K562 (cell line): ENCODE measurements around the gene USP31.

Experiments used
- EZH2 ChIP-seq: IDR thresholded peaks from 2 replicates; pipeline ENCODE4 v1.6.1; 2012; ENCODE audit warnings: low read depth, mild to moderate bottlenecking, inconsistent platforms, low read length, borderline replicate concordance
- KAT2B ChIP-seq: IDR thresholded peaks from one replicate; pipeline ENCODE4 v1.6.1; 2012; ENCODE audit warnings: low read depth, mild to moderate bottlenecking, control low read depth, inconsistent platforms, low read length, moderate library complexity
- KAT8 ChIP-seq: fragments of 450-650 bp; IDR thresholded peaks from 2 replicates; pipeline ENCODE4 v1.6.1; 2016; ENCODE audit warnings: low read depth, mild to moderate bottlenecking
- KLF16 ChIP-seq: IDR thresholded peaks from 2 replicates; pipeline ENCODE4 v1.6.1; 2016; ENCODE audit warnings: antibody characterized with exemption
- MED1 ChIP-seq: sonication (generic); formaldehyde crosslinking; IDR thresholded peaks from 2 replicates; pipeline ENCODE4 v1.8.1; 2023; ENCODE audit warnings: missing genetic modification reagents, borderline replicate concordance
- RAD21 ChIP-seq, 2 experiments: fragments of 250-450 bp in 1 of 2; fragments of 450-650 bp in 1 of 2; sonication (Bioruptor Pico) in 1 of 2; formaldehyde crosslinking in 1 of 2; IDR thresholded peaks in 1 of 2; conservative IDR thresholded peaks in 1 of 2; 2 replicates each; pipeline versions ENCODE4 v1.4.0 to v1.8.0; 2020 to 2022; ENCODE audit warnings: mild to moderate bottlenecking in 2 of 2, moderate library complexity in 1 of 2
- ZC3H8 ChIP-seq: fragments of 450-650 bp; IDR thresholded peaks from 2 replicates; pipeline ENCODE4 v1.6.1; 2017
- ZNF12 ChIP-seq: sonication (generic); formaldehyde crosslinking; IDR thresholded peaks from 2 replicates; pipeline ENCODE4 v1.4.0; 2020; ENCODE audit warnings: mild to moderate bottlenecking, missing genetic modification reagents
- TF ChIP-seq, protein P1 (sequence below), 3 experiments: IDR thresholded peaks in 2 of 3; conservative IDR thresholded peaks in 1 of 3; 2 replicates each; pipeline ENCODE4 v1.5.1; 2011 to 2012; ENCODE audit warnings: low read length in 3 of 3, mild to moderate bottlenecking in 3 of 3, control low read depth in 2 of 3, improper control_type of control experiment in 1 of 3, inconsistent platforms in 1 of 3, low read depth in 1 of 3, mixed read lengths in 1 of 3, moderate library complexity in 1 of 3; ENCODE audit not compliant: insufficient read depth in 2 of 3
- TF ChIP-seq, protein P2 (sequence below): sonication (generic); formaldehyde crosslinking; IDR thresholded peaks from 2 replicates; pipeline ENCODE4 v1.8.0; 2022; ENCODE audit warnings: mild to moderate bottlenecking, missing genetic modification reagents
- TF ChIP-seq, protein P3 (sequence below): fragments of 450-650 bp; IDR thresholded peaks from 2 replicates; pipeline ENCODE4 v1.6.1; 2016; ENCODE audit warnings: mild to moderate bottlenecking

DNA sequence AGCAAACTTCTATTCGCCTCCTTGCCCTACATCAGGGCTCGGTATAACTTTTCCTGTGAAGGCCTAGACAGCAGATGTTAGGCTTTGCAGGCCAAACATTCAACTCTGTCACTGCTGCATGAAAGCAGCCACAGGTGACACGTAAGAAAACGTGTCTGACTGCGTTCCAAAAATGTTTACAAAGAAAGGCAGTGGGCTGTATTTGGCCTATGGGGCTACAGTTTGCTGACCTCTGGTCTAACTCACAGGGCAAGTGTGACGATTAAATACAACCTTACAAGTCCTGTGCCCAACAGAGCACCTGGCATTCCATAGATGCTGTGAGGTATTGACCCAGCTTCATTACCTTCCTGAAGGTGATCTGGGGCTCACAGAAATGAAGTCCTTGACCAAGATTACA is 79.4 kb downstream of the USP31 start:
- TF ChIP-seq ZC3H8 = no peak
- TF ChIP-seq, protein P1, sequence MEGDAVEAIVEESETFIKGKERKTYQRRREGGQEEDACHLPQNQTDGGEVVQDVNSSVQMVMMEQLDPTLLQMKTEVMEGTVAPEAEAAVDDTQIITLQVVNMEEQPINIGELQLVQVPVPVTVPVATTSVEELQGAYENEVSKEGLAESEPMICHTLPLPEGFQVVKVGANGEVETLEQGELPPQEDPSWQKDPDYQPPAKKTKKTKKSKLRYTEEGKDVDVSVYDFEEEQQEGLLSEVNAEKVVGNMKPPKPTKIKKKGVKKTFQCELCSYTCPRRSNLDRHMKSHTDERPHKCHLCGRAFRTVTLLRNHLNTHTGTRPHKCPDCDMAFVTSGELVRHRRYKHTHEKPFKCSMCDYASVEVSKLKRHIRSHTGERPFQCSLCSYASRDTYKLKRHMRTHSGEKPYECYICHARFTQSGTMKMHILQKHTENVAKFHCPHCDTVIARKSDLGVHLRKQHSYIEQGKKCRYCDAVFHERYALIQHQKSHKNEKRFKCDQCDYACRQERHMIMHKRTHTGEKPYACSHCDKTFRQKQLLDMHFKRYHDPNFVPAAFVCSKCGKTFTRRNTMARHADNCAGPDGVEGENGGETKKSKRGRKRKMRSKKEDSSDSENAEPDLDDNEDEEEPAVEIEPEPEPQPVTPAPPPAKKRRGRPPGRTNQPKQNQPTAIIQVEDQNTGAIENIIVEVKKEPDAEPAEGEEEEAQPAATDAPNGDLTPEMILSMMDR (IDR thresholded peaks at IDR 0.05 in 2 of 3, conservative IDR thresholded peaks at IDR 0.05 in 1 of 3; ENCODE audit: insufficient read depth in 2 of 3, low read depth in 1 of 3, low read length in 3 of 3) = no peak
- TF ChIP-seq KAT2B = no peak
- TF ChIP-seq KAT8 = no peak
- TF ChIP-seq, protein P2, sequence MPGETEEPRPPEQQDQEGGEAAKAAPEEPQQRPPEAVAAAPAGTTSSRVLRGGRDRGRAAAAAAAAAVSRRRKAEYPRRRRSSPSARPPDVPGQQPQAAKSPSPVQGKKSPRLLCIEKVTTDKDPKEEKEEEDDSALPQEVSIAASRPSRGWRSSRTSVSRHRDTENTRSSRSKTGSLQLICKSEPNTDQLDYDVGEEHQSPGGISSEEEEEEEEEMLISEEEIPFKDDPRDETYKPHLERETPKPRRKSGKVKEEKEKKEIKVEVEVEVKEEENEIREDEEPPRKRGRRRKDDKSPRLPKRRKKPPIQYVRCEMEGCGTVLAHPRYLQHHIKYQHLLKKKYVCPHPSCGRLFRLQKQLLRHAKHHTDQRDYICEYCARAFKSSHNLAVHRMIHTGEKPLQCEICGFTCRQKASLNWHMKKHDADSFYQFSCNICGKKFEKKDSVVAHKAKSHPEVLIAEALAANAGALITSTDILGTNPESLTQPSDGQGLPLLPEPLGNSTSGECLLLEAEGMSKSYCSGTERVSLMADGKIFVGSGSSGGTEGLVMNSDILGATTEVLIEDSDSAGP (CRISPR knock-in tag) = no peak
- no peak for TF ChIP-seq MED1
- no peak for TF ChIP-seq KLF16
- no peak for TF ChIP-seq ZNF12 (CRISPR knock-in tag)
- no peak for TF ChIP-seq RAD21 (CRISPR knock-in tag; conservative IDR thresholded peaks at IDR 0.05 in 1 of 2, IDR thresholded peaks at IDR 0.05 in 1 of 2)
- TF ChIP-seq, protein P3, sequence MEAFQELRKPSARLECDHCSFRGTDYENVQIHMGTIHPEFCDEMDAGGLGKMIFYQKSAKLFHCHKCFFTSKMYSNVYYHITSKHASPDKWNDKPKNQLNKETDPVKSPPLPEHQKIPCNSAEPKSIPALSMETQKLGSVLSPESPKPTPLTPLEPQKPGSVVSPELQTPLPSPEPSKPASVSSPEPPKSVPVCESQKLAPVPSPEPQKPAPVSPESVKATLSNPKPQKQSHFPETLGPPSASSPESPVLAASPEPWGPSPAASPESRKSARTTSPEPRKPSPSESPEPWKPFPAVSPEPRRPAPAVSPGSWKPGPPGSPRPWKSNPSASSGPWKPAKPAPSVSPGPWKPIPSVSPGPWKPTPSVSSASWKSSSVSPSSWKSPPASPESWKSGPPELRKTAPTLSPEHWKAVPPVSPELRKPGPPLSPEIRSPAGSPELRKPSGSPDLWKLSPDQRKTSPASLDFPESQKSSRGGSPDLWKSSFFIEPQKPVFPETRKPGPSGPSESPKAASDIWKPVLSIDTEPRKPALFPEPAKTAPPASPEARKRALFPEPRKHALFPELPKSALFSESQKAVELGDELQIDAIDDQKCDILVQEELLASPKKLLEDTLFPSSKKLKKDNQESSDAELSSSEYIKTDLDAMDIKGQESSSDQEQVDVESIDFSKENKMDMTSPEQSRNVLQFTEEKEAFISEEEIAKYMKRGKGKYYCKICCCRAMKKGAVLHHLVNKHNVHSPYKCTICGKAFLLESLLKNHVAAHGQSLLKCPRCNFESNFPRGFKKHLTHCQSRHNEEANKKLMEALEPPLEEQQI = no peak
- TF ChIP-seq EZH2 = no peak
